ENCODE results near the gene ZNF19. TPM values are rescaled to one million over a fixed set of nuclear protein-coding genes. Genes with fewer than 3 reads are reported as not detected.
A peak's percentile ranks its signal among the peaks of the same experiment; 100 is the strongest.

Gene ZNF19
- total and polyA plus RNA-seq, 9 of the 15 experiments (the other 6 are each of a cell fraction or from before 2014, with no cell fraction given): 1.2 to 2.8 (median 1.8) TPM

GRCh38 chr16:71461686-71462648 is 27.2 kb downstream of the ZNF19 start, which contains the start of gene ZNF23 (continued):
- peak; percentile 76 for TF ChIP-seq JUND (IDR thresholded peaks at IDR 0.05; ENCODE audit: borderline replicate concordance, low read depth, low read length)
- TF ChIP-seq JUND (tag; IDR thresholded peaks at IDR 0.05; ENCODE audit: borderline replicate concordance, low read depth, low read length): no peak; the same call in 2 of the 3 replicates
- TF ChIP-seq NR4A1 (CRISPR knock-in tag; IDR thresholded peaks at IDR 0.05): no peak
- TF ChIP-seq NR4A1 (tag; IDR thresholded peaks at IDR 0.05): 0 out of 2 replicates have a peak, but pooled peaks have one; percentile 20
- peak; percentile 74 for TF ChIP-seq POLR2H (tag; IDR thresholded peaks at IDR 0.05; ENCODE audit: low read depth)
- TF ChIP-seq CXXC5 (CRISPR knock-in tag; IDR thresholded peaks at IDR 0.05): peak; percentile 90
- TF ChIP-seq RBFOX2 (IDR thresholded peaks at IDR 0.05; ENCODE audit: low read depth, low read length): peak; percentile 93
- 0 out of 2 replicates have a peak, but pooled peaks have one; percentile 39 for TF ChIP-seq MIER1 (IDR thresholded peaks at IDR 0.05; ENCODE audit: low read depth)
- peak; percentile 53; the same call in 1 of the 2 replicates for TF ChIP-seq FOXP1 (CRISPR knock-in tag; IDR thresholded peaks at IDR 0.05)
- no peak; the same call in 1 of the 2 replicates for TF ChIP-seq NBN (IDR thresholded peaks at IDR 0.05; ENCODE audit: low read depth)
- peak; percentile 20; the same call in 1 of the 2 replicates for TF ChIP-seq ZBTB1 (CRISPR knock-in tag; IDR thresholded peaks at IDR 0.05; ENCODE audit: borderline replicate concordance, low read depth)
- peak; percentile 88 for TF ChIP-seq NR2C2 (CRISPR knock-in tag; IDR thresholded peaks at IDR 0.05)
- peak; percentile 95 for TF ChIP-seq NR2C2 (tag; IDR thresholded peaks at IDR 0.05)
- TF ChIP-seq RNF2 (IDR thresholded peaks at IDR 0.05): no peak
- no peak for TF ChIP-seq ZNF408 (CRISPR knock-in tag; IDR thresholded peaks at IDR 0.05; ENCODE audit: low read depth)
- TF ChIP-seq CBX5 (IDR thresholded peaks at IDR 0.05; ENCODE audit: borderline replicate concordance, low read depth): peak; percentile 55; the same call in 1 of the 2 replicates
- 0 out of 2 replicates have a peak, but pooled peaks have one; percentile 34 for TF ChIP-seq OTX1 (CRISPR knock-in tag; IDR thresholded peaks at IDR 0.05)
- TF ChIP-seq DACH1 (IDR thresholded peaks at IDR 0.05; ENCODE audit: partially characterized antibody): peak; percentile 90
- no peak for TF ChIP-seq KDM2B (CRISPR knock-in tag; IDR thresholded peaks at IDR 0.05)
- peak; percentile 51; the same call in 1 of the 2 replicates for TF ChIP-seq KLF1 (tag; IDR thresholded peaks at IDR 0.05)
- TF ChIP-seq HMGXB4 (CRISPR knock-in tag; IDR thresholded peaks at IDR 0.05): no peak
- TF ChIP-seq FOXP4 (CRISPR knock-in tag; IDR thresholded peaks at IDR 0.05; ENCODE audit: borderline replicate concordance): peak; percentile 71; the same call in 1 of the 2 replicates
- peak; percentile 90; the same call in 1 of the 2 replicates for TF ChIP-seq ERF (CRISPR knock-in tag; IDR thresholded peaks at IDR 0.05)
- peak; percentile 55; the same call in 1 of the 2 replicates for TF ChIP-seq JUN (IDR thresholded peaks at IDR 0.05; ENCODE audit: borderline replicate concordance, low read depth, low read length)
- no peak for TF ChIP-seq JUN (CRISPR knock-in tag; IDR thresholded peaks at IDR 0.05; ENCODE audit: borderline replicate concordance)
- TF ChIP-seq CREM (IDR thresholded peaks at IDR 0.05; ENCODE audit: low read depth): peak; percentile 99
